NT2/D1 (cell line): Measurements from ENCODE around the gene CSF1R.

Source experiments
- DNase-seq: peaks from one replicate; pipeline ENCODE4 v3.0.0-alpha.2; 2011; ENCODE audit warnings: low read depth, low spot score
- H3K27me3 ChIP-seq: 2 replicates; pipeline ENCODE4 v1.6.0; 2011; ENCODE audit warnings: mild to moderate bottlenecking; ENCODE audit not compliant: insufficient read length, insufficient read depth
- H3K36me3 ChIP-seq: 2 replicates; pipeline ENCODE4 v1.6.1; 2011; ENCODE audit warnings: mild to moderate bottlenecking, low read length, mixed read lengths; ENCODE audit not compliant: insufficient read depth, insufficient read length
- H3K4me1 ChIP-seq: 2 replicates; pipeline ENCODE4 v1.5.1; 2011; ENCODE audit not compliant: insufficient read depth, insufficient read length
- H3K4me3 ChIP-seq: 2 replicates; pipeline ENCODE4 v1.5.1; 2011; ENCODE audit warnings: low read depth; ENCODE audit not compliant: insufficient read length
- H3K9ac ChIP-seq: 2 replicates; pipeline ENCODE4 v1.6.0; 2011; ENCODE audit warnings: low read depth; ENCODE audit not compliant: insufficient read length
- H3K9me3 ChIP-seq: 2 replicates; pipeline ENCODE4 v1.5.1; 2011; ENCODE audit warnings: mild to moderate bottlenecking, low read length; ENCODE audit not compliant: insufficient read depth
- SUZ12 ChIP-seq: IDR thresholded peaks from 2 replicates; pipeline ENCODE4 v1.6.1; 2011; ENCODE audit not compliant: insufficient read length, insufficient read depth; ENCODE audit errors: extremely low read depth
- YY1 ChIP-seq: IDR thresholded peaks from 2 replicates; pipeline ENCODE4 v1.6.1; 2011; ENCODE audit not compliant: insufficient read length, insufficient read depth
- ZNF274 ChIP-seq: IDR thresholded peaks from 2 replicates; pipeline ENCODE4 v1.6.1; 2011; ENCODE audit warnings: mild to moderate bottlenecking, low read depth, low read length

The CSF1R gene

DNA sequence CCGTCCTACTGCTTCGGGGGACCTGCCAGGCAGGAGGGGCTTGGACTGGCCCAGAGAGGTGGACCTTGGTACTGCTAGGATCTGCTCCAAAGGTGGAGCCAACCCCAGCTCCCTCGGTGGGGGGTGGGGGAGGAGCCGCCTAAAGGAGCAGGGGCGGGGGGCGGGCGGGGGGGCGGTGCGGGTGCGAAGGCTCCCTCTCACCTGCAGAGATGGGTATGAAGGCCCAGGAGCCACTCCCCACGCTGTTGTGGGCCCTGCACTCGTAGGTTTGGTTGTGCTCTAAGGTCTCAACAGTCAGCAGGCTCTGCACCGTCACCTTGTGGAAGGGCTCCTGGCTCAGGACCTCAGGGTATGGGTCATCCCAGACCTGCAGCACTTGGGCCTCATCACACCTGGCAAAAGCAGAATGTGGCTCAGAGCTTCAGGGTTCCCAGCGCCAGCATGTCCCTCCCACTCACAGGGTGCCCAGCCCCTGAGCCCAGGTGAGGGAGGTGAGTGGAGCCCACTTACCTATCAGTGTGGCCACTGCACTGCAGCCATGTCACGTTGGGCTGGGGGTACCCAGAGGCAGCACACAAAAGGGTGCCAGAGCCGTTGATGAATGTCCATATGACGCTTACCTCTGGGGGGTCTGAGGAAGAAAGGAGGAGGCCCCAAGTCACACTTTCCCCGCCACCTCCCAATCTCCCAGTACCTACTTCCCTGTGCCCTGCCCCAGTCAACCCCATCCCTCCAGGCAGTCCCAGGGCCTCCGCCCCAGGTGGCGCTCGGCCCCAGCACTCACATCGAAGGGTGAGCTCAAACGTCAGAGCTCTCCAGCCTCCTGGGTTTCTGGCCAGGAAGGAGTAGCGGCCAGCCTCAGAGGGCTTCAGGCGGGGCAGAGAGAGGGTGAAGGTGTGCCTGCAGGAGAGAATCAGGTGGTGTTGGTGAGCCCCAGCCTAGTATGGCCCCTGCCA, 16.4 kb downstream of the CSF1R start:
- Histone ChIP-seq H3K4me3 (no peak overlapping the region), H3K4me1 (peaks cover 9% of the 10 kb centered on the region), H3K27me3 (no peaks in the 10 kb centered on the region), H3K9me3 (0 out of 2 replicates have a peak, but pooled peaks cover 3% of the 10 kb centered on the region), H3K36me3 (no peaks in the 10 kb centered on the region), H3K9ac (no peak overlapping the region)
- TF ChIP-seq SUZ12 (no peak), YY1 (no peak), ZNF274 (no peak)
- no peak for DNase-seq

DNA sequence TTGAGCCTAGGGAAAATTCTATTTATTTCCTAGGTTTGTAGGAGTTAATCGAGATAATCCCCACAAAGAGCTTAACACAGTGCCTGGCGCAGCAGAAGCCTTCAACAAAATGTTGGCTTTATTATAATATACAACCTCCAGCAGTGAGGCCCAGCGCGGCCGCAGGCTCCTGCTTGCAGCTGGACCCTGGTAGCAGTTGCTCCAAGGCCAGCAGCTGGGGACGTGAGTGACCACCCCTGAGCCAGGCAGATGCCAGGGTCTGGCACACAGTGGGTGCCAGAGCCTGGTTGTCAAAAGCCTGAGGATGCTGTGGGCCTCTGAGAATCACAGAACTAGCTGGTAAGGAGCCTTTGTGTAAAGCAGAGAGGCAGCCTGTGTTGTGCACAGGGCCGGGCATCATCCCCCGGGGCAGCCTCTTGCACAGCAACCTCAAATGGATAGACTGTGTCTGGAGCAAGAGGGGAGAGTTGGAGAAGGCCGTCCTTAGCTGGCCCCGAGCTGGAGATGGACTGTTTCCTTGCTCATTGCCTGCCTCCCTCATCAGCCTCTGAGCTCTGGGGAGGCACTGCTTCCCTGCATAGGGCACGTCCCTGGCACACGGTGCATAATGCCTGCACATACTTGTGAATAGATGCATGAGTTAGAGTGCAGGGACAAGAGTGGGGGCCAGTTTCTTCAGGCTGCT, 17.3 kb downstream of the CSF1R start:
- DNase-seq = no peak
- TF ChIP-seq ZNF274 (no peak), YY1 (no peak), SUZ12 (no peak)
- Histone ChIP-seq H3K9me3 (0 out of 2 replicates have a peak, but pooled peaks cover 3% of the 10 kb centered on the region), H3K4me3 (no peak overlapping the region), H3K4me1 (peaks cover 9% of the 10 kb centered on the region), H3K36me3 (no peaks in the 10 kb centered on the region), H3K27me3 (no peaks in the 10 kb centered on the region), H3K9ac (no peak overlapping the region)

DNA sequence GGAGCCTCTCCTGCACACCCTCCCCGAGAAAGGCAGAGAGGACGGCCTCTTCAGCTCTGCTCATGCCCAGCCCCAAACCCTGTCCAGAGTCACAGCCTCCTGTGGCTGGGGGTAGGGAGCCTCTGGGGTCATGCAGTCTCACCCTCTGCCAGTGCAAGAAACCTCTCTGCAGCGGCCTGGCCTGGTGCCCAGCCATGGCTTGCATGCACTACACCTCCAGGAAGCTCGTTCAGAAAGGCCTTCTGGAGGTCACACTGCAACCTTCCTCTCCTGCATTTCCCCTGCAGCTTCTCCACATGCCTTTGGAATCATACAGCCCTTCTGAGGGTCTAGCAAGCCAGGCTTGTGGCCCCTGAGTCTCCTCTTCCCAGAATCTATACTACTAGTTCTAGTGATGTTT, 17.9 kb downstream of the CSF1R start:
- no peak for DNase-seq

DNA sequence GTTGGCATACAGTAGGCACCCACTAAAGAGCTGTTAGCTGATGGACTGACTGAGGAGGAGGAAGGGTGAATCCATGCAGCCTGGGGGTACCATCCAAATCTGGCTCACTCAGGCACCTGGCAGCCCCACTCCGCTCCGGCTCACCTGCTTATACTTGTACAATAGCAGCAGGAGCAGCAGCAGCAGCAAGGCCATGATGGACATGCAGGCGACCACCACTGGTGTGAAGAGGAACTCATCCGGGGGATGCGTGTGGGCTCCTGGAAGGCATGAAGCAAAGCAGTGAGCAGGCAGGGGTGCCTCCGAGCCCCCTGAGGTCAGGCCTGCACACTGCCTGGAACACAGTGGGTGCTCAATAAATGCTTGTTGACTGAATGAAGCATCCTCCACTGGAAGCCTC, 18.3 kb downstream of the CSF1R start:
- no peaks in the 10 kb centered on the region for H3K36me3 ChIP-seq
- H3K27me3 ChIP-seq = no peaks in the 10 kb centered on the region
- no peak overlapping the region for H3K9ac ChIP-seq
- H3K9me3 ChIP-seq = 0 out of 2 replicates have a peak, but pooled peaks cover 1% of the 10 kb centered on the region
- TF ChIP-seq SUZ12 (no peak), ZNF274 (no peak), YY1 (no peak)
- no peak for DNase-seq
- no peak overlapping the region for H3K4me3 ChIP-seq
- H3K4me1 ChIP-seq = peaks cover 9% of the 10 kb centered on the region

More for the DNA sequence above, 17.9 kb downstream of the CSF1R start:
- H3K36me3 ChIP-seq = no peaks in the 10 kb centered on the region
- 0 out of 2 replicates have a peak, but pooled peaks cover 3% of the 10 kb centered on the region for H3K9me3 ChIP-seq
- H3K4me3 ChIP-seq = no peak overlapping the region
- H3K4me1 ChIP-seq = peaks cover 9% of the 10 kb centered on the region
- H3K27me3 ChIP-seq = no peaks in the 10 kb centered on the region
- no peak for TF ChIP-seq YY1
- TF ChIP-seq ZNF274 = no peak
- TF ChIP-seq SUZ12 = no peak
- H3K9ac ChIP-seq = no peak overlapping the region

DNA sequence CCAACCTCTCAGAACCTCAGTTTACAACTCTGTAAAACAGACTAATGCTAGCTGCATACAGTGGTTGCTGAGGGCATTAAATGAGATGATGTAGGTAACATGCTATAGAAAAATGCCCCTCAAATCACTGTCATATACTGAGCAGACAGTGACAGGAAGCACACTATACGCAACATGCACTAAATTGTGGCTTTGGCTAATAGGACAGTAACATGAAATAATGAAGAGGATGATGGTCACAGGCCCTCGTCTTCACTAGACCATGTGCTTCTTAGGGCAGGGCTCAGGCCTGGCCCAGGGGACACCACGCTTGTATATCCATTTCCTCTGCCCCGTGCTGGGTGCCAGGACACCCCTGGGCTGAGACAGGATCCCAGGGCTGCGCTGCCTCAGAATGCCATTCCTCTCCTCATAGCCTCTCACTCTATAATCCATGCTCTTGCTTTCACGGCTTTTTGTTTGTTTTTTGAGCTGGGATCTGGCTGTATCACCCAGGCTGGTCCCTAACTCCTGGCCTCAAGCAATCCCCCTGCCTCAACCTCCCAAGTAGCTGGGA, 18.9 kb downstream of the CSF1R start:
- no peaks in the 10 kb centered on the region for H3K36me3 ChIP-seq
- TF ChIP-seq ZNF274 (no peak), SUZ12 (no peak), YY1 (no peak)
- H3K4me3 ChIP-seq = no peak overlapping the region
- H3K9me3 ChIP-seq = no peaks in the 10 kb centered on the region
- DNase-seq = no peak
- peaks cover 9% of the 10 kb centered on the region for H3K4me1 ChIP-seq
- H3K9ac ChIP-seq = no peak overlapping the region
- H3K27me3 ChIP-seq = no peaks in the 10 kb centered on the region

DNA sequence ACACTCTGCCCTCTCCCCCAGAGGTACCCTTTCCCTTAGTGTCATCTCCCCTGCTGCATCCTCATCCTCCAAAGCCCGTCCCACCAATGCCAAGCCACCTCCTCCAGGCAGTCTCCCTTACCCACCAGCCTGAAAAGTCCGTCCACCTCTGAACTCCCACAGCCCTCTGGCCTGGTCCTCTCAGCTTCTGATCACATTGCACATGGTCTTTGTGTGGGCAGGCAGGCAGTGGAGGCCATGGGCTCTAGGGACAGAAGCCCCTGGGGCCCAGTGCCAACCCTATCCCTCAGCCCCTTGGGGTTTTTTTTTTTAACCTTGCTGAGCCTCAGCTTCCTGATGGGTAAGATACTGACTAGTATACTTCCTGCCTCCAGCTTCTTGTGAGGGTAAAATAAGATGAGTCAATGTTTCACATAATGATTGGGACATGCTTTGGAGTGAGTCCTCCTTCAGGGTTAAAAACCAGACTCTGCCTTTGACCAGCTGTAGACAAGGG, 19.4 kb downstream of the CSF1R start:
- DNase-seq = no peak
- Histone ChIP-seq H3K27me3 (no peaks in the 10 kb centered on the region), H3K36me3 (no peaks in the 10 kb centered on the region), H3K4me3 (no peak overlapping the region), H3K4me1 (peaks cover 9% of the 10 kb centered on the region), H3K9me3 (no peaks in the 10 kb centered on the region), H3K9ac (no peak overlapping the region)
- no peak for TF ChIP-seq YY1

DNA sequence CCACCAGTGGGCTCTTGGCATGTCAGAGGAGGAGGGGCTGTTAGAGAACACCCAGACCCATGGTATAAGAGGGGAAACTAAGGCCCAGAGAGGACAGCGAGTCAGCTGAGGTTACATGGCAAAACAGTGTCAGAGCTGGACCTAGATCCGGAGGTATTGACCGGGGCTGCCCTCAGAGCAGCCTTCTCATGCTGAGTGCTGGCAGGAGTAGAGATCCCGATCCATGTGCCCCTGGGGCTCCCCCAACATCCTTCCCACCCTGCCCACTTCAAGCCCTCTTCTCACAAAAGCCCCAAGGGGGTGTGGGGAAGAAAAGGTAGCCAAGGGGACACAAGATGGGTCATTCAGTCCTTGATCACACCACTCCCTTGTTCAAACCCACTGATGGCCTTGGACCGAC, 19.9 kb downstream of the CSF1R start:
- DNase-seq = no peak
- Histone ChIP-seq H3K4me1 (peaks cover 9% of the 10 kb centered on the region), H3K36me3 (no peaks in the 10 kb centered on the region), H3K9me3 (no peaks in the 10 kb centered on the region), H3K27me3 (no peaks in the 10 kb centered on the region), H3K4me3 (no peak overlapping the region), H3K9ac (no peak overlapping the region)
- TF ChIP-seq YY1 (no peak), ZNF274 (no peak)
